GM12872 (cell line): ENCODE results near the gene KATNAL2.

Experiments
- TF ChIP-seq, protein P1 (sequence below): IDR thresholded peaks from 3 replicates; pipeline ENCODE4 v1.5.1; 2011; ENCODE audit warnings: low read depth, mild to moderate bottlenecking, low read length, moderate library complexity; ENCODE audit not compliant: insufficient read depth

Gene KATNAL2

DNA sequence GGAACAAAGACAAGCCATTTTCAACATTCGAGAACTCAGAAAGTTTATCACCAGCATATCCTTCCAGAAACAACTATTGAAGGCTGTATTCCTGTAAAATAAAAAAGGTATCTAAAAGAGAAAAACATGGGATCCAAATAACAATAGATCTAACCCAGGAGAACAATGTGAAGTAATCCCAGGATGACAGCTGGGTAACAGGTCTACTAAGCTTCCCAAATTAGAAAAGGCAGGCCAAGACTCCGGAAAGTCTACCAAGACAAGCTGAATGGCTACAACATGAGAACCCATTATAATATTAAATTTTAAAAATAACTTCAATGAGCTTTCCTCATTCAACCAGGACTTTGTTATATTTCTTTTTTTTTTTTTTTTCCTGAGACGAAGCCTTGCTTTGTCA lies 6.5 kb upstream of the KATNAL2 start:
- TF ChIP-seq, protein P1, sequence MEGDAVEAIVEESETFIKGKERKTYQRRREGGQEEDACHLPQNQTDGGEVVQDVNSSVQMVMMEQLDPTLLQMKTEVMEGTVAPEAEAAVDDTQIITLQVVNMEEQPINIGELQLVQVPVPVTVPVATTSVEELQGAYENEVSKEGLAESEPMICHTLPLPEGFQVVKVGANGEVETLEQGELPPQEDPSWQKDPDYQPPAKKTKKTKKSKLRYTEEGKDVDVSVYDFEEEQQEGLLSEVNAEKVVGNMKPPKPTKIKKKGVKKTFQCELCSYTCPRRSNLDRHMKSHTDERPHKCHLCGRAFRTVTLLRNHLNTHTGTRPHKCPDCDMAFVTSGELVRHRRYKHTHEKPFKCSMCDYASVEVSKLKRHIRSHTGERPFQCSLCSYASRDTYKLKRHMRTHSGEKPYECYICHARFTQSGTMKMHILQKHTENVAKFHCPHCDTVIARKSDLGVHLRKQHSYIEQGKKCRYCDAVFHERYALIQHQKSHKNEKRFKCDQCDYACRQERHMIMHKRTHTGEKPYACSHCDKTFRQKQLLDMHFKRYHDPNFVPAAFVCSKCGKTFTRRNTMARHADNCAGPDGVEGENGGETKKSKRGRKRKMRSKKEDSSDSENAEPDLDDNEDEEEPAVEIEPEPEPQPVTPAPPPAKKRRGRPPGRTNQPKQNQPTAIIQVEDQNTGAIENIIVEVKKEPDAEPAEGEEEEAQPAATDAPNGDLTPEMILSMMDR, result no peak

DNA sequence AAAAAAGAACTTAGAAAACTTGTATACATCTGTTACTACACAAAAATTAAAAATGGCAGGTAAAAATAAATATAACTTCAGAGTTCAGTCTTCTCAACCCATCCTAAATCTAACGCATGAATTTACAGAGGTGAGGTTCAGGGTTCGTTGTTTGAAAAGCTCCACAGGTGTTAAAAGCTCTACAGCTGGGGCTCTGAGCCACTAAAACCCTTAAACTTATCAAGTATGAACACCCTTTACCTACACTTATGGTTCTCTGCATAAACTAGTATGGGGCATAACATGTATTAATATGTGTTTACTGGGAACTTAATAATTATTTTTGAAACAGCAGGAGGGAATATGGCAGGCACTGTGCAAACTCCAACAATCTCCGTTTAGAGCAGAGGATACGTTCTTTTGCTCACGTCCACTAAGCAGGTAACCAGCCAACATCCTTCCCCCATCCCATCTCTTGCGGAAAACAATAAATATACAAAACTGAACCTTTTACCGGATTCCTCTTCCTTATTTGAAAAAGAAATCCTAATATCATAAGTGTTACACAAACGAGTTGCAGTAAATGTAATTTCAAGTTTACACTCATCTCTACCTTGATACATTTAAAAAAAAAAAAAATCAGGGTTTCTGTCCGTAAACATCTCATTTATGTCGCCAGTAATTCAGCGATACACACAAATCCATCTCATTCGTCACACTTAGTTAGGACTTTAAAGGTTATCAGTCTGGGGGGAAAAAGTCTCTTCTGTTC lies 1.4 kb upstream of the KATNAL2 start:
- TF ChIP-seq, protein P1, result no peak

DNA sequence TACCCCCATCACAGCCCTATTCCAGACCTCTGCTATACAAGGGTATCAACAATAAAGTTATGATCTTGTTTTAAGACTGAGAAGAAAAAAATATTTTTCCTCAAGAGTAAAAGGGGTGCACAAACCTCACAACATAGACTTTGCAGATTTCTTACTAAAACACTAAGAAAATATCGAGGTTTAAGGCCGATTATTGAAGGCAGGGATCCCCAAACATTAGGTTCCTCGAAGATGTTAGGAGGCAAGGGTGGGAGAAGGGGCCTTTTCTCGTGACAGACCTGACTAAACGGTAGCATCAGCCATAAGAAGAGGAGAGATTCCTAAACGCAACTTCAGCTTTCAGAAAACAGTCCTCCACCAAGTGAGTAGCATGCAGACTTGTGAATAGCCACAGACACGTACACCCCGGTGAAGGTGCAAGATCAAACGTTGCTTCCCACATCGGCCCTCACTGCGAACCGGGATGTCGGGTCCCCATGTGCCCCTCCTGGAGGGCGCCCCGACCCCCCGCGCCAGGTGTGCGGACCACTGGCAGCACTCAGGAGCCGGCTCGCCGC lies 773 bp upstream of the KATNAL2 start:
- TF ChIP-seq, protein P1, result no peak

DNA sequence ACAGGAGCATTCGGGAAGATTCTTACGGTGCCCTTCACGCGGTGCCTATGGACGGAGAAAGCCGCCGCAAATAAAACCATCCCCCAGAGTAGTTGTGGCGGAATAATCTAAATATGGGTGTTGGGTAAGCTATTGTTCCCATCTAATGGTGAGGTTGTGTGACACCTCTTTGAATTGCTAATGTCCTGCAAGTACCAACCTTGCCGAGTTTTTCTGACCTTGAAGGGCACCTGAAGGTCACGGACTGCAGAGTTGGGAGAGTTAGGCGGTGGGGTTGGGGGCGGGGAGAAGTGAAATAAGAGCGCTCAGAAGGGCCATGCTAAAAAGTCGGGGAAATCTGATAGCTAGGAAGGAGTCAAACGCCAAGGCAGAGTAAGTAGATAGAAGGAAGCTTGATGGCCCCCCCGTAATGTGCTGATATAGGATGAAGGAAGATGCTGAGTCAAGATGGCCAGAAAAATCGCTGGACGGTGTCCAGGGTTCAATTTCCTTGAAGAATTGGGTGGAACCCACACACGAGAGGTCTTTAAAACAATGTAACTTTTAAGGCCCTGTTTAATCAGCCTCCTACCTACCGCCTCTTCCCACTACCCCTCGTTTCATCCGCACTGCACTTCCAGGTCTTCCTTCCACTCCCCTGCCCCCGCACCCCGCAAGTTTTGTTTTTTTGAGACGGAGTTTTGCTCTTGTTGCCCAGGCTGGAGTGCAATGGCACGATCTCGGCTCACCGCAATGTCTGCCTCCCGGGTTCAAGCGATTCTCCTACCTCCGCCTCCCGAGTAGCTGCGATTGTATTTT lies 600 bp downstream of the KATNAL2 start:
- TF ChIP-seq, protein P1, result no peak

DNA sequence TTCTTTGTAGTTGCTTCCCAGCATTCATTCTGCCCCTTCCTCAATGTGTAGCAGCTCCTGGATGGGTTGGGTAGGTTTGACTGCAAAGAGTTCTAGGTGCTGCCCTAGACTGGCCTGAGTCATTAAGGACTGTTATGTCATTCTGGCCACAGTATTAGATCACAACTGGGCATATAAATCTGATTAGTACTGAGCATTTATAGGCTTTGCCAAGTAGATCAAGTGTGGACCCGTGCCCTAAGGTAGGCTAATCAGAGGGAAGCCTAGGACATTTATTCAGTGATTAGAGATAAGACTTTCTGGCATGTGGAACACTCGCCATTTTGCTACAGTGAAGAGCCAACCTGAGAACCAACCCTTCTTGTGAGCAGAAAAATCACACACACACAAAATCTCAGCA lies 2.7 kb downstream of the KATNAL2 start:
- TF ChIP-seq, protein P1, result no peak

DNA sequence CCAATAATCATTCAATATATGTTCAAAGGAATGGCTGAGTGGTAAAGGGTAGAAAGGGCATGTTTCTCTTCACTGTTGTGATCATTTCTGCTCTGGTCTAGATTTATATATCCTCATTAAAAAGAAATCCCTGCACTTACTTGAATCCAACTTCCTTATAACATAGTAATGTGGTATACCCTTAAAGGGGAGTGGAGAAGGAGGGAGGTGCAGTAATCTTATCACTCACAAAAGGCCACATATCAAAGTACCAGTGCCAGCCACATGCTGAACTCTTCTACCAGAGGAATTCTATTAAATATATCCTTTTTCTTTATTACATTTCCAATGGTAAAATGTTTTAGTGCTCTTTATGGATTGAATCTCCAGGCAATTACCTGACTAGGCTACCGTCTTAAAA lies 3.3 kb downstream of the KATNAL2 start:
- TF ChIP-seq, protein P1, result no peak

DNA sequence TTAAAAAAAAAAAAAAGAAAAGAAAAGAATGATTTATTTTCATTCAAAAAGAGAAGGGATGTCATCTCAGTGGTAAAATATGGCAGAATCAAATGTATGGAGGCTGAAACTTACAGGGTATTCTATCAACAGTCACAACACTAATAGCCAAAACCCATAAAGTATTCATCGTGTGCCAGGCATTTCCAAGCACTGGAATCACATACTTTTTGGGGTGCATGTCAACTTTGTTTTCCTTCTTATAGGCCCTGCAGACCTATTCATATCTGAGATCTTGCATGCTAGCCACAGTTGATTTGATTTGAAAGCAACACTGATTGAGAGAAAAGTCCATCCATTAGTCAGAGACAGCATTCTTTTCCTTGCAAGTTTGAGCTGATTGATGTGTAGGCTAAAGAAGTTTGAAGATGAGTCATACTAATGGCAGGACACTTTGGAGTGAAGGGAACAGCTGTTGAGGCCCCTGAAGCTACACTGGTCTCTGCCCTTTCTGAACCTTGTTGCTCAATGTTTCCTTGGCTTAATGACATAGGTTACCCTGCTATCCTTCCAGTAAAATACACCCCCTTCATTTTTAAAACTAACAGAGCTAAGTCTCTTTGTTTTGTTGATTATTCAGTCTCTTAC lies 22.0 kb downstream of the KATNAL2 start:
- TF ChIP-seq, protein P1, result no peak
